Natural killer cell (primary cell): ENCODE data around the gene GLIS2. TPM values are rescaled to one million over a fixed set of nuclear protein-coding genes. Genes with fewer than 3 reads are reported as not detected.

Experiments used
- ATAC-seq, 3 donors: fragments of 150-1000 bp in 2 of 3; fragments of 200-7000 bp in 1 of 3; cut with Tn5 transposase; 1 replicate in 1 of 3; 2 replicates in 2 of 3; pipeline ENCODE4 v1.10.0; 2021; ENCODE audit warnings: mild to moderate bottlenecking in 2 of 3, moderate library complexity in 2 of 3
- DNase-seq, 2 donors: peaks; one replicate each; pipeline versions ENCODE4 v3.0.0 to v3.0.0-alpha.2; 2013 to 2021; ENCODE audit warnings: mixed read lengths in 1 of 2
- H3K27ac ChIP-seq: one replicate; pipeline ENCODE4 v1.5.1; 2013; ENCODE audit warnings: mild to moderate bottlenecking, low read length
- H3K27me3 ChIP-seq: one replicate; pipeline ENCODE4 v1.6.1; 2013; ENCODE audit warnings: low read length; ENCODE audit not compliant: control insufficient read depth, insufficient read depth
- H3K36me3 ChIP-seq: one replicate; pipeline ENCODE4 v1.6.1; 2013; ENCODE audit warnings: low read length; ENCODE audit not compliant: control insufficient read depth, insufficient read depth
- H3K4me1 ChIP-seq: one replicate; pipeline ENCODE4 v1.6.1; 2013; ENCODE audit warnings: low read length; ENCODE audit not compliant: control insufficient read depth, insufficient read depth
- H3K4me3 ChIP-seq: one replicate; pipeline ENCODE4 v1.5.1; 2013; ENCODE audit warnings: low read length
- H3K9me3 ChIP-seq: one replicate; pipeline ENCODE4 v1.6.1; 2013; ENCODE audit warnings: low read length; ENCODE audit not compliant: control insufficient read depth, insufficient read depth
- H3K27ac Mint-ChIP-seq, 2 donors: one replicate each; pipeline ENCODE4 v1.8.0; 2022; ENCODE audit warnings: mild to moderate bottlenecking in 2 of 2, mixed read lengths in 2 of 2, moderate library complexity in 1 of 2
- H3K27me3 Mint-ChIP-seq, 2 donors: one replicate each; pipeline ENCODE4 v1.8.0; 2022; ENCODE audit warnings: low read depth in 2 of 2, mixed read lengths in 2 of 2
- H3K36me3 Mint-ChIP-seq: one replicate; pipeline ENCODE4 v1.8.0; 2022; ENCODE audit warnings: mixed read lengths
- H3K4me1 Mint-ChIP-seq, 2 donors: one replicate each; pipeline ENCODE4 v1.8.0; 2022; ENCODE audit warnings: mixed read lengths in 2 of 2
- H3K4me3 Mint-ChIP-seq: one replicate; pipeline ENCODE4 v1.8.0; 2022; ENCODE audit warnings: mild to moderate bottlenecking, moderate library complexity, mixed read lengths
- H3K9me3 Mint-ChIP-seq, 2 donors: one replicate each; pipeline ENCODE4 v1.8.0; 2022; ENCODE audit warnings: mixed read lengths in 2 of 2
- WGBS: methylation state at CpG from one replicate; pipeline ENCODE4 v1.1.7; 2013; ENCODE audit warnings: missing lambda C conversion rate; ENCODE audit not compliant: insufficient coverage; 5-methylcytosine and 5-hydroxymethylcytosine counted together
- intact Hi-C: fragments of 100-400 bp; cut with micrococcal nuclease; formaldehyde crosslinking; loops from one replicate; pipeline ENCODE4 v1.14.2; 2022
- total RNA-seq, 4 donors: library from RNA; stranded (reverse); fragments of 120-200 nt in 1 of 4; gene quantifications; one replicate each; pipeline versions ENCODE4 v1.2.3 to v1.2.4, GENCODE V29; 2013 to 2022
- TF ChIP-seq, protein P1 (sequence below): fragments of 200-600 bp; IDR thresholded peaks from one replicate; pipeline ENCODE4 v1.8.0; 2022; ENCODE audit warnings: antibody characterized with exemption

Gene GLIS2
- total RNA-seq, 3 donors from 2014 or later (not counting 1 experiment from before 2014, with no cell fraction given), result 0.05 to 0.35 TPM; not detected in 1

- DNase-seq (no peak), ATAC-seq (no peak)
- Histone ChIP-seq H3K9me3 (no peaks in the 10 kb centered on the region), H3K4me1 (no peaks in the 10 kb centered on the region), H3K4me3 (no peak overlapping the region), H3K27me3 (no peaks in the 10 kb centered on the region), H3K36me3 (peaks cover 78% of the 10 kb centered on the region), H3K27ac (no peak overlapping the region)
- TF ChIP-seq, protein P1, sequence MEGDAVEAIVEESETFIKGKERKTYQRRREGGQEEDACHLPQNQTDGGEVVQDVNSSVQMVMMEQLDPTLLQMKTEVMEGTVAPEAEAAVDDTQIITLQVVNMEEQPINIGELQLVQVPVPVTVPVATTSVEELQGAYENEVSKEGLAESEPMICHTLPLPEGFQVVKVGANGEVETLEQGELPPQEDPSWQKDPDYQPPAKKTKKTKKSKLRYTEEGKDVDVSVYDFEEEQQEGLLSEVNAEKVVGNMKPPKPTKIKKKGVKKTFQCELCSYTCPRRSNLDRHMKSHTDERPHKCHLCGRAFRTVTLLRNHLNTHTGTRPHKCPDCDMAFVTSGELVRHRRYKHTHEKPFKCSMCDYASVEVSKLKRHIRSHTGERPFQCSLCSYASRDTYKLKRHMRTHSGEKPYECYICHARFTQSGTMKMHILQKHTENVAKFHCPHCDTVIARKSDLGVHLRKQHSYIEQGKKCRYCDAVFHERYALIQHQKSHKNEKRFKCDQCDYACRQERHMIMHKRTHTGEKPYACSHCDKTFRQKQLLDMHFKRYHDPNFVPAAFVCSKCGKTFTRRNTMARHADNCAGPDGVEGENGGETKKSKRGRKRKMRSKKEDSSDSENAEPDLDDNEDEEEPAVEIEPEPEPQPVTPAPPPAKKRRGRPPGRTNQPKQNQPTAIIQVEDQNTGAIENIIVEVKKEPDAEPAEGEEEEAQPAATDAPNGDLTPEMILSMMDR, result no peak
- Mint-ChIP-seq H3K4me1 (peaks cover 0 to 20% of the 10 kb centered on the region in 2 donors), H3K4me3 (no peak overlapping the region), H3K27ac (peak overlapping the region; percentile 34 to 40), H3K27me3 (no peaks in the 10 kb centered on the region), H3K36me3 (no peaks in the 10 kb centered on the region), H3K9me3 (no peaks in the 10 kb centered on the region)
- intact Hi-C loops, result no loop called here
- WGBS, result 94% methylated on average over 11 of the region's 11 CpGs
These were observed 70.1 kb downstream of the GLIS2 start for GRCh38 chr16:4385789-4386450.

GRCh38 chr16:4386451-4386805, 70.6 kb downstream of the GLIS2 start:
- intact Hi-C loops, result no loop called here
- H3K27me3 ChIP-seq, result no peaks in the 10 kb centered on the region
- TF ChIP-seq, protein P1, result no peak
- Mint-ChIP-seq H3K27ac (peak overlapping the region; percentile 34 to 40), H3K4me3 (peak overlapping the region; percentile 28), H3K9me3 (no peaks in the 10 kb centered on the region), H3K36me3 (no peaks in the 10 kb centered on the region), H3K27me3 (no peaks in the 10 kb centered on the region), H3K4me1 (peaks cover 0 to 18% of the 10 kb centered on the region in 2 donors)
- DNase-seq, result no peak
- H3K27ac ChIP-seq, result no peak overlapping the region
- ATAC-seq, result no peak
- WGBS, result 89% methylated on average over 8 of the region's 8 CpGs
- no peak overlapping the region for H3K4me3 ChIP-seq
- H3K4me1 ChIP-seq, result no peaks in the 10 kb centered on the region
- H3K9me3 ChIP-seq, result no peaks in the 10 kb centered on the region
- H3K36me3 ChIP-seq, result peaks cover 76% of the 10 kb centered on the region

DNA sequence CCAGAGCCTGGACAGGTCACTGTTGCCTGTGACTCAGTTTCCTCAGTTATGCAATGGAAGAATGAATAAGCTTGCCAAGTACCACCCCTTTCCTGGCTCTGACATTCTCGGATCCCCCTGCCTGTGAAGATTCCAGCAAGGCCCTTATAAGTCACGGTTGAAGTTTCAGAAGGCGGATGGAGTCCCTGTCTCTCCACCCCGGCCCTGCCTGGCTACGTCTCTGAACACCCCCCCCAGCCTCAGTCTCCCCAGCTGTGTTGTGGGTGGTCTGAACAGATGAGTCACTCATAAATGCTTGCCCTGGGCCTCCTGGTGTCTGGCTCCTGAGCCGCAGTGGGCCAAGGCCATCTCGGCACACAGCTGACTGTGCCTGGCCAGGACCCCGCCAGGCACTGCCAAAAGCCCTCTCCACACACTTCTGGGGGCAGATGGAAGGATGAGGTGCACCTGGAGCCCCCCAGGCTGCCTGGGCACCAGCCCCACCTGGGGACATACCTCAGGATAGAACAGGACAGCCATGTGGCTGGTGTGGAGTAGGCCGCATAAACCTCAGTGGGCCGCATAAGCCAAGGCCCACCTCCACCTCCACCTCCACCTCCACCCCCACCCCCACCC, 71.2 kb downstream of the GLIS2 start:
- peaks cover 0 to 18% of the 10 kb centered on the region in 2 donors for H3K4me1 Mint-ChIP-seq
- TF ChIP-seq, protein P1, result no peak
- peak overlapping the region; percentile 28 for H3K4me3 Mint-ChIP-seq
- Histone ChIP-seq H3K4me1 (no peaks in the 10 kb centered on the region), H3K9me3 (no peaks in the 10 kb centered on the region), H3K4me3 (no peak overlapping the region), H3K27me3 (no peaks in the 10 kb centered on the region), H3K27ac (no peak overlapping the region), H3K36me3 (peaks cover 77% of the 10 kb centered on the region)
- no peaks in the 10 kb centered on the region for H3K36me3 Mint-ChIP-seq
- H3K9me3 Mint-ChIP-seq, result no peaks in the 10 kb centered on the region
- no peak for DNase-seq
- no peaks in the 10 kb centered on the region for H3K27me3 Mint-ChIP-seq
- WGBS, result 98% methylated on average over 9 of the region's 10 CpGs
- peak overlapping the region; percentile 34 to 40 for H3K27ac Mint-ChIP-seq
- intact Hi-C loops, result no loop called here
- no peak for ATAC-seq
